H1 (cell line): ENCODE measurements around the gene TWIST1. TPM values are rescaled to one million over a fixed set of nuclear protein-coding genes. Genes with fewer than 3 reads are reported as not detected.

Experiments used
- ATF2 ChIP-seq: IDR thresholded peaks from 2 replicates; pipeline ENCODE4 v1.6.1; 2012; ENCODE audit warnings: low read length, inconsistent platforms
- CREB1 ChIP-seq: IDR thresholded peaks from 2 replicates; pipeline ENCODE4 v1.6.1; 2012; ENCODE audit warnings: inconsistent platforms
- SIRT6 ChIP-seq: IDR thresholded peaks from one replicate; pipeline ENCODE4 v1.7.1; 2012; ENCODE audit warnings: low read length, inconsistent platforms
- SIX5 ChIP-seq: IDR thresholded peaks from 2 replicates; pipeline ENCODE4 v1.6.1; 2011; ENCODE audit warnings: mild to moderate bottlenecking, low read depth, low read length
- YY1 ChIP-seq: IDR thresholded peaks from 2 replicates; pipeline ENCODE4 v1.6.1; 2011; ENCODE audit warnings: low read depth, mild to moderate bottlenecking, low read length
- polyA plus RNA-seq, 7 experiments: library from polyadenylated mRNA; depleted of rRNA in 3 of 7; stranded (reverse) in 5 of 7; unstranded in 2 of 7; fragments of >200 nt in 5 of 7; fragments of 200-250 nt in 2 of 7; gene quantifications; 1 replicate in 5 of 7; 2 replicates in 1 of 7; 4 replicates in 1 of 7; pipeline versions ENCODE4 v1.2.1 to v1.2.3, GENCODE V29; 2011 to 2013; ENCODE audit warnings: missing spikeins in 2 of 7, mixed read lengths in 2 of 7
- total RNA-seq: library from RNA; stranded (reverse); fragmentation: NEBNext Ultra II Directional; extraction: Animal tissue kit (Norgen Biotek cat#: 25700); gene quantifications from 2 replicates; pipeline ENCODE4 v1.2.1, GENCODE V29; 2021

TWIST1 gene
- total and polyA plus RNA-seq, 2 of the 8 experiments (the other 6 are each of a cell fraction or from before 2014, with no cell fraction given), result 0.29 to 0.52 TPM

GRCh38 chr7:19145434-19146115 lies 28.1 kb upstream of the TWIST1 start (continued):
- 0 out of 2 replicates have a peak, but pooled peaks have one; percentile 38 for TF ChIP-seq YY1
- no peak for TF ChIP-seq SIX5
- TF ChIP-seq SIRT6, result no peak
- no peak for TF ChIP-seq CREB1
- TF ChIP-seq ATF2, result no peak
- TF ChIP-seq, all 59 proteins: peak for 12
